ENCODE measurements around the gene TTC33. TPM values are rescaled to one million over a fixed set of nuclear protein-coding genes. Genes with fewer than 3 reads are reported as not detected.
"Not testable (repeated sequence)": the region's sequence is repeated elsewhere in the genome, so short reads cannot be mapped to it uniquely, and the experiment has no call there.

TTC33 gene
- 3.8 TPM for total RNA-seq

- ATAC-seq: peak; percentile 98
These were observed at the start of gene TTC33 for GRCh38 chr5:40755407-40756365. TTC33 (minus strand) TSS chr5:40755961; CDS start chr5:40747018, 8,943 bp downstream.

- ATAC-seq: no peak
These were observed 46.2 kb upstream of the TTC33 start for GRCh38 chr5:40801771-40802562.

GRCh38 chr5:40799258-40799657 is 43.5 kb upstream of the TTC33 start:
- no peak for ATAC-seq

GRCh38 chr5:40798801-40799210 is 43.0 kb upstream of the TTC33 start:
- ATAC-seq: peak; percentile 16

- peak; percentile 98 for ATAC-seq
These were observed 42.4 kb upstream of the TTC33 start, which contains the start of gene PRKAA1 for GRCh38 chr5:40798012-40798800. PRKAA1 (minus strand) TSS chr5:40798374; CDS start chr5:40798189, 185 bp downstream.

- peak; percentile 65 for ATAC-seq
These were observed 41.7 kb upstream of the TTC33 start for GRCh38 chr5:40797273-40798011.

GRCh38 chr5:40796487-40796889 is 40.7 kb upstream of the TTC33 start:
- ATAC-seq: no peak

GRCh38 chr5:40794877-40795276 is 39.1 kb upstream of the TTC33 start:
- not testable (repeated sequence) for ATAC-seq

GRCh38 chr5:40794340-40794739 is 38.6 kb upstream of the TTC33 start:
- ATAC-seq: not testable (repeated sequence)

GRCh38 chr5:40792691-40793090 is 36.9 kb upstream of the TTC33 start:
- ATAC-seq: not testable (repeated sequence)

- ATAC-seq: peak; percentile 43
These were observed 36.0 kb upstream of the TTC33 start for GRCh38 chr5:40791715-40792139.

GRCh38 chr5:40790947-40791593 is 35.3 kb upstream of the TTC33 start:
- ATAC-seq: no peak

- ATAC-seq: not testable (repeated sequence)
These were observed 33.2 kb upstream of the TTC33 start for GRCh38 chr5:40788941-40789340.

- no peak for ATAC-seq
These were observed 32.2 kb upstream of the TTC33 start for GRCh38 chr5:40787986-40788385.

- not testable (repeated sequence) for ATAC-seq
These were observed 30.9 kb upstream of the TTC33 start for GRCh38 chr5:40786664-40787063.

GRCh38 chr5:40784916-40785315 is 29.2 kb upstream of the TTC33 start:
- no peak for ATAC-seq

GRCh38 chr5:40784027-40784653 is 28.4 kb upstream of the TTC33 start:
- no peak for ATAC-seq

GRCh38 chr5:40781843-40782409 is 26.2 kb upstream of the TTC33 start:
- no peak for ATAC-seq

- no peak for ATAC-seq
These were observed 25.1 kb upstream of the TTC33 start for GRCh38 chr5:40780858-40781257.

GRCh38 chr5:40780199-40780598 is 24.4 kb upstream of the TTC33 start:
- peak; percentile 43 for ATAC-seq

All from esophagus mucosa (tissue), 1 donor.